GM12873 (cell line): Measurements from ENCODE around the gene NF2.

Experiments used
- TF ChIP-seq, protein P1 (sequence below): IDR thresholded peaks from 2 replicates; pipeline ENCODE4 v1.5.1; 2012; ENCODE audit warnings: low read depth, mild to moderate bottlenecking, moderate library complexity, low read length, control low read depth; ENCODE audit not compliant: insufficient read depth; ENCODE audit errors: missing control alignments

The NF2 gene

DNA sequence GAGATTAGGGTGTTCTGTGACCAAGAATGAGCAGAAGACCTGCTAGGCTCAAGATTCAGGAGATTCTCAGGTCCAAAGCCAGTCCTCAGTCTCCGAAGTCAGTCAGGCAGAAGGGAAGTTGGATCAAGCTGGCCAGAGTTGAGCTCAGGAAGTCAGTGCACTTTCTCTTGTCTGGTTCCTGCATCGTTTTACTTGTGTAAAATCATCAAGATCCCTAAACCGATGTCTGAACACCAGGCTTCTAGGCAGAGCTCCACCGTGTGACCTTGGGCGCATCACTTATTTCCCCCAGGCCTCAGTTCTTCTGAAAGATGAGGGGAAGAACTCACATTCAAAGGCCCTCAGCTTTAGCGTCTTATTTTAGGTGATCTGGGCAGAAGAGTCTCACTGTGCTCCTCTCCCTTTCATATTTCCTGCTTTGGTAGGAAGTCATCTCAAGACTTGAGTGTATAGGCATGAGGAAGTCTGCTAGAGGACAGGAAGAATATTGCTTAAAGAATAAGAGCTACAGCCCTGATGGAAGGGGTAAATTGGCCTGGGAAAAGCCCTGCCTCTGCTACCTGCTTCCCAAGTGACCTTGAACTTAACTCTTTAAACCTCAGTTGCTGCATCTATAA, 20.2 kb downstream of the NF2 start:
- TF ChIP-seq, protein P1, sequence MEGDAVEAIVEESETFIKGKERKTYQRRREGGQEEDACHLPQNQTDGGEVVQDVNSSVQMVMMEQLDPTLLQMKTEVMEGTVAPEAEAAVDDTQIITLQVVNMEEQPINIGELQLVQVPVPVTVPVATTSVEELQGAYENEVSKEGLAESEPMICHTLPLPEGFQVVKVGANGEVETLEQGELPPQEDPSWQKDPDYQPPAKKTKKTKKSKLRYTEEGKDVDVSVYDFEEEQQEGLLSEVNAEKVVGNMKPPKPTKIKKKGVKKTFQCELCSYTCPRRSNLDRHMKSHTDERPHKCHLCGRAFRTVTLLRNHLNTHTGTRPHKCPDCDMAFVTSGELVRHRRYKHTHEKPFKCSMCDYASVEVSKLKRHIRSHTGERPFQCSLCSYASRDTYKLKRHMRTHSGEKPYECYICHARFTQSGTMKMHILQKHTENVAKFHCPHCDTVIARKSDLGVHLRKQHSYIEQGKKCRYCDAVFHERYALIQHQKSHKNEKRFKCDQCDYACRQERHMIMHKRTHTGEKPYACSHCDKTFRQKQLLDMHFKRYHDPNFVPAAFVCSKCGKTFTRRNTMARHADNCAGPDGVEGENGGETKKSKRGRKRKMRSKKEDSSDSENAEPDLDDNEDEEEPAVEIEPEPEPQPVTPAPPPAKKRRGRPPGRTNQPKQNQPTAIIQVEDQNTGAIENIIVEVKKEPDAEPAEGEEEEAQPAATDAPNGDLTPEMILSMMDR = no peak

DNA sequence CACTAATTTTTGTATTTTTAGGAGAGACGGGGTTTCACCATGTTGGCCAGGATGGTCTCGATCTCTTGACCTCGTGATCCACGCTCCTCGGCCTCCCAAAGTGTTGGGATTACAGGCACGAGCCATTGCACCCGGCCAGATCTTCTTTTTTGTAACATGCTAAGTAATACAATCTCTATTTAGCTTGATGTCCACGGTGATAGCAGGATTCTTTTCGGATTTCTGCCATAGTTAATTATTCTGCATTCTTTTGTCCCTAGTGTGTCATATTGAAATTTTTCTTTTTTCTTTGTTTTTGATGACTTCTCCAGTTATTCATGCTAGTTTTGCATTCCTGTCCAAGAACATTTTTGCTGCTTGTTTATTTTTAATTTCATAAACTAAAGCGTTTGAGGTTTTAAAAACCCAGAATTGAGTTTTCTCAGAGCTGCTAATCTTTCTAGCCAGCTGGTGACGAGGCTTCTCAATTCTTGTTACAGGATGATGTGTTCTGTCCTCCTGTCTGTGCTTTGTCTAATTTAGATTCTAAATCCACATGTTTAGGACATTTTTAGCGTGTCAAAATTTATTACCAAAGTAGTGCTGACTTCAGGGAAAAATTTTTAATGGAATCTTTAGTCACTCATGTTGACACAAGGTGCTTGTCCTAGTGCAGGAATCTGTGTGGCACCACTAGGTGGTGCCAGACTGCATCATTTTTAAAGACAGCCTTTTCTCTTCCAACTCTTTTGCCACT, 21.8 kb downstream of the NF2 start:
- TF ChIP-seq, protein P1 = peak; percentile 90

DNA sequence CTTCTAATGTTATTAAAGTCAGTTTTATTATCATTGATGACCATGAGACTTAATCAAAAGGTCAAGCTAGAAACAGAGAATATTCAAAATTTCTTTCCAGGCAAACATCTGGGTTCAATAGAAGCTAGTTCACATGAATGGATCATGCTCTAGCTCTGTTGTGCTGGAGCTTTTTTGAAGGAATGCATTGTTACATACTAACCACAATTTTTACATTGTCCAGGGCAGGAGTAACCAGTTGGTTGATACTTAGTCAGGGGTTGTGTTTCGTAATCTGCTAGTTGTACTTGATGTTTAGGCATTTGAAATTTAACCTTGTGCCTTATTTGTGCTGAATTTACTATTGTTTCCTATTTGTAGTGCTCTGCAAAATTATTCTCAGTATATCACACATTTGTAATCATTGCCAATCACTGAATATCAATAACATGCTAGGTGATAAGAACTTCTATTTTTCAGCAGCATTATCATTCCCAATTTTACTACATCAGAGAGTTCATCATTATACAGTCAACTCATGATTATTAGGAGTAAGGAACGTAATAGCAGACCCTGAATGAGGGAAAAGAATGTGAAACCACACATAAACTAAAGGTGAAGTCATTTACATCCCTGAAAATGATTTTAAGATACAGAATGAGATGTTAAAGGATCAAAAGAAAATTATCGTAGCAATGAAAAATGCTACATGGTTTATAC, 23.2 kb downstream of the NF2 start:
- TF ChIP-seq, protein P1 = no peak

DNA sequence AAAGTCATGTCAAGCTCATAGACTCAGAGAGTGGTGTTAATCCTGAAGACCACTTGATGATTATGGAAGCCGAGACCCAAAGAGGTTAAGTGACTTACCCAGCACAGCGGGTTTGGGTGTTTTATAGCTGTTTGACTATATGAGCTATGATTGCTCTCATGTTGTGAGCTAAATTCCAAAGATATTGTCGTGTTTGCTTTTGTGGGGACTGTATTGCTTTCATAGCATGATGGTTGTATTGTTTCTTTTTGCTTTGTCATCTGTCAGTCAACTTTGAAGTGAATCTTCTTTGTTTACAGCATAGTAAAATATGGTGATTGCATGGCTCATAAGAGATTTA, 23.7 kb downstream of the NF2 start:
- TF ChIP-seq, protein P1 = no peak

DNA sequence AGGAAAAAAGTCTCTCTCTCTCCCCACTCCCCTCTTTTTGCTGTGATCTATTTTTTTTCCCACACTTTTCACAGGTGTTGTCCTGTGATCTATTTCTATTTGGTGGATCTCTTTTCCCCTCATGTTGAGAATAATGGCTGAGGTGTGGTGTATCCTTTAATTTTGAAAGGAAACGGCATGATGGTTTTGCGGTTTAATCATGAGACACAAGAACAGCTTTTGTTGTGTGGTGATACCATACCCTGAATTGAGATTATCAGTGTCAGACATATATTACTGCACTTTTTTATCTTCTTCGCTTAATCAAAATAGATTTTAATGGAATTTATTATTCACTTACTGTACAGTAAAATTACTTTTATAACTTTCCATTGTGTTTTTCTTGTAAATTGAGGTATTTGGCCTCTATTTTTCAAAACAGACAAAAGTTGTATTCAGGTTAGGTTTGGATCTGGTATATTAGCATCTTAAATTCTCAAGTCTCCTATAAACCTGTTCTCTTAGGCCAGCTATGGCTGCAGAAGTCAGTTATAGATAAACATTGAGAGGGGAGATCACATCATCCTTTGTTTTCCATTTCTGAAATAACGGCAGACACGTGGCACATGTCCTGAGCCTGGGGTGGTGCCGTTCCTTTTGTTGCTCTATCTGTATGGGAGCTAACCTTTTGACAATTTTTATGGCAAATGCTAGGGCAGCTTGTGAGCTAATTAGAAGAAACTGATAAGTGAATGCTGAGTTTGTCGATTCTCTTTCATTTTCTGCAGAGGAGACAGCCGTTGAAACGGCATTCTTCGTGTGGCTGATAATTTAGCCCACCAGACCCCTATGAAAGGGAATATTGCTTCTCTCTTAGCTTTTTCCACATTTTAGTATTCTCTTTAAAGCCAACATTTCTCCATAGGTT, 25.8 kb downstream of the NF2 start:
- TF ChIP-seq, protein P1 = no peak

DNA sequence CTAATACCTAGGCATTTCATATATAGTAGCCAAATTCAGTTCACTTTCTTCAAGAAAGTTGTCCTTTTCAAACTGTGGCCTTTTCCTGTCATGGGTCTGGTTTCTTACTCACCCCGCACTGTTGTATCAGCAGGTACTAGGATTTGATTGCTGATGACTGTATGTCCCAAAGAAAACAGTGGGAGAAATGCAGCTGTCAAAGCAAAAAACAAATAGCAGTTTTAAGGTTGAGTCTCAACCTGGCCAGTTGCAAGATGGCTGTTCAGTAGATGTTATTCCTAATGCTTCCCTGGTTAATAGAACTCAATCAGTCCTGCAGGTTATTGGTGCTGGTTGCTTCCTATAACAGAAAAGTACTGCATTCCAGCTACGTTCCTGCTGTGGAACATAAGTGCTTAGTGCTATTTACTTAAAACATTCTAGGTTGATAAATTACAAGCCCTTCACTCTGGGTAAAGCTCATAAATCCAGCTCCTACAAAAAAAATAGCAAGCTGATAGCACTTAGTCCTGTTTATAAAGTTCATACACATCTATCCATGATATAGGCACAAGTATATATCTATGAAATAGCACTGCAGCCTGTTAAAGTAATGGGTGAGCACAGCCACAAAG, 26.6 kb downstream of the NF2 start:
- TF ChIP-seq, protein P1 = no peak
